GM12864 (cell line): ENCODE data around the gene NTPCR.

Experiments
- DNase-seq: peaks from one replicate; pipeline ENCODE4 v3.0.0-alpha.2; 2011; ENCODE audit warnings: low read depth
- H3K4me3 ChIP-seq: 2 replicates; pipeline ENCODE4 v1.5.1; 2011; ENCODE audit warnings: mild to moderate bottlenecking, low read depth, low read length, control low read depth
- TF ChIP-seq, protein P1 (sequence below): IDR thresholded peaks from 2 replicates; pipeline ENCODE4 v1.5.1; 2011; ENCODE audit warnings: low read depth, mild to moderate bottlenecking, moderate library complexity, low read length, control low read depth, inconsistent platforms; ENCODE audit errors: missing control alignments

The NTPCR gene

DNA sequence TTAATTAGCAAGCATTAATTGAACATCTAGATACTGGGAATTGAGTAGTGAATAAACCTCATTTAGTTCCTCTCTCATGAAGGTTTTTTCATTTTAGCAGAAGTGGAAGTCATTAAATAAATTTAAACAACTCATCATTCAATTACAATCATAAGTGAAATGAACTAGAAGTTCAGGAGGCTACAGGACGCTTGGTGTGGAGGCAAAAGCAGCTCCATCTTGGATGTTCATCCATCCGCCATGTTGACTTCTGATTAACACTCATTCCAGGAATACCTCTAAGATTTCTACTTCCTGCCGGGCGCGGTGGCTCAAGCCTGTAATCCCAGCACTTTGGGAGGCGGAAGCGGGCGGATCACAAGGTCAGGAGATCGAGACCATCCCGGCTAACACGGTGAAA lies 11.5 kb upstream of the NTPCR start:
- no peak for DNase-seq
- H3K4me3 ChIP-seq: no peak overlapping the region
- TF ChIP-seq, protein P1, sequence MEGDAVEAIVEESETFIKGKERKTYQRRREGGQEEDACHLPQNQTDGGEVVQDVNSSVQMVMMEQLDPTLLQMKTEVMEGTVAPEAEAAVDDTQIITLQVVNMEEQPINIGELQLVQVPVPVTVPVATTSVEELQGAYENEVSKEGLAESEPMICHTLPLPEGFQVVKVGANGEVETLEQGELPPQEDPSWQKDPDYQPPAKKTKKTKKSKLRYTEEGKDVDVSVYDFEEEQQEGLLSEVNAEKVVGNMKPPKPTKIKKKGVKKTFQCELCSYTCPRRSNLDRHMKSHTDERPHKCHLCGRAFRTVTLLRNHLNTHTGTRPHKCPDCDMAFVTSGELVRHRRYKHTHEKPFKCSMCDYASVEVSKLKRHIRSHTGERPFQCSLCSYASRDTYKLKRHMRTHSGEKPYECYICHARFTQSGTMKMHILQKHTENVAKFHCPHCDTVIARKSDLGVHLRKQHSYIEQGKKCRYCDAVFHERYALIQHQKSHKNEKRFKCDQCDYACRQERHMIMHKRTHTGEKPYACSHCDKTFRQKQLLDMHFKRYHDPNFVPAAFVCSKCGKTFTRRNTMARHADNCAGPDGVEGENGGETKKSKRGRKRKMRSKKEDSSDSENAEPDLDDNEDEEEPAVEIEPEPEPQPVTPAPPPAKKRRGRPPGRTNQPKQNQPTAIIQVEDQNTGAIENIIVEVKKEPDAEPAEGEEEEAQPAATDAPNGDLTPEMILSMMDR: no peak

DNA sequence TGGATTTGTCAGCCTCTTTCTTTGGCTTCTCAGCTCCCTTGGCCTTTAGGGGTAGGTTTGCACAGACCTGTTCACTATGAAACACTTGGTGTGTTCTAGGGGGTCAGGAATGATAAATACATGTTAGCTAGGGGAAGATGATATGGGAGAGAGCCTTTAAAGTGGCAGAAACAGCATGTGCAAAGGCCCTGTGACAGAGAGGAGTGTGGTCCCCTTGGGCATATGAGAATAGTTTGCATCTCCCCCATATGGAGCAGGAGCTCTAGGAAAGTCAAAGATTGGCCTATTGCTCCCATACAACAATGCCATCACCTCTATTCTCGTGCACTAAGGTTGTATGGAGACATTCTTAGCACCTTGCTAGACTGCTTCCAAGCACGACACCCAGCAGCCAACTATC lies 10.7 kb upstream of the NTPCR start:
- no peak overlapping the region for H3K4me3 ChIP-seq
- TF ChIP-seq, protein P1: no peak
- DNase-seq: no peak

DNA sequence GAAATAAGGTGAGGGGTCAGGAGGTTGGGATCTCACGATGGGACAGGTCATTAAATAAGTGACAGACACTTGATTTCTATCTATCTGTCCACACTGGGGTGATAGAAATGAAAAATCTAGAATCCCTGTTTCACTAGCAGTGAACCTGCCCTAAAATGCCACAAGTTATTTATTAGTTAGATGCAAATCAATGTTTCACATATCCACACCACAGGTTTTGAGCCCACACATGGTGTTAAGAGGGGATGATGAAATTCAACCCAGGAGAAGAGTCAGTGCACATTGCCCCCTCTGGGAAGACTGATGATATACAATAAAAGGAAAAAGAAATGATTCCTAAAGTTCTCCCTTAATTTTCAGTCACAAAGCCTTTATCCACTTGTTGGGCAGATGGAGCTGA lies 10.1 kb upstream of the NTPCR start:
- TF ChIP-seq, protein P1: no peak
- no peak overlapping the region for H3K4me3 ChIP-seq
- DNase-seq: no peak

DNA sequence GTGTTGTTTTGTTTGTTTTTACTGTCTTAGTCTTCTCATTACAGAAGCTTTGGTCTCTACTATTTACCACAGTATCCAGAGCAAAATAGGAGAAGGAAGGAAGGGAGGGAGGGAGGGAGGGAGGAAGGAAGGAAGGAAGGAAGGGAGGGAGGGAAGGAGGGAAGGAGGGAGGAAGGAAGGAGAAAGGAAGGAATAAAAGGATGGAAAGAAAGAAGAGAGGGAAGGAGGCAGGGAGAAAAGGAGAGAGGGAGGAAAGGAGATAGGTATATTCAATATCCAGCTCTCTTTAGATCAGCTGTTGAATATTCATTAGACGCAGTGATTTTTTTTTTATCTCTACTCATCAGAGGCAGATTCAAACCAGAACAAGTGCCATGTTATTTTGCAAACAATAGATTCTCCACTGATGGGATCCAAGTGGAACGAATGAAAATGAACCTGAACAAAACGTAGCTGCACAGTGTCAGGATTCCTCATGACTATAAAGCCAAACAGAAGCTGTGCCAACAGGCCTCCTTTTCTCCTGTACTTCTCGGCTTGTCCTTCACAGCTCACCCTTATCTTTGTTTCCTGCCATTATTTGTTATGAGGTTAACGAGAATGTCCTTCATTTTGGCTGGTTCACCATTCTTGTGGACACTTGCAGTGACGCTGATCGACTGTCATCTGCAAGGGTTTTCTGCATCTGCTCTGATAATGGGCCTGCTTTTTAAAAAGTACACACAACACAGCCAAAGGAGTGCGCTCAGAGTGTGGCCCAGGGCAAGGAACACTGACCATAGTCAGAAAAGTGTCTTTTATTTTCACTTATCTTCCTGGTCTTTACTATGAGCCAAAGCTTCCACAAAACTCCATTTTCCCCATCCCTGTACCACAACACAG lies 7.8 kb upstream of the NTPCR start:
- DNase-seq: no peak
- TF ChIP-seq, protein P1: no peak
- H3K4me3 ChIP-seq: no peak overlapping the region

DNA sequence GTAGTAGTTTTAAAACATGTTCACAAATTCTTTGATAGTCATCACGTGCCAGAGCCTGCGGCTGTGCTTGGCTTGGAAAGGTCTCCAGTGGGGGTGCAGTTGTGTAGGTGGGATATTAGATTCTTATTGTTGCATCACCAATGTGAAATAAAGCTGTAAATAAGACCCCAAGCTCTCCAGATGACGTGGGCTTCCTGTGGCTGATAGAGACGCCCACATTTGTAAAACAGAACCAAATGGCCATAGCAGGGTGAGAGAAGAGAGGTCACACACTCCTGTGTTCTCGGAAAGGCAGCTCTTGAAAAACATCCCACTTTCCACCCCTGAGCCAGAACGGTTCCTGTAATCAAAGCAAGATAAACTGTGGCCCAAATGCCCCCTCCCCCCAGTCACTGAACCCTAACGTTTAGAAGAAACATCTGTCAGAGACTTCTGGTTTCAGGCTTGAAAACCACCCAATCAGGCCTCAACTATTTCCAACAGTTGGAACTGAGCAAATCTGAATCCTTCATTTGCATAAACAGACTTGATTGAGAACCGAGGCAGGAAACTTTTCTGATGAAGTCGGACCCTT lies 6.6 kb upstream of the NTPCR start:
- H3K4me3 ChIP-seq: no peak overlapping the region
- TF ChIP-seq, protein P1: no peak
- DNase-seq: no peak

DNA sequence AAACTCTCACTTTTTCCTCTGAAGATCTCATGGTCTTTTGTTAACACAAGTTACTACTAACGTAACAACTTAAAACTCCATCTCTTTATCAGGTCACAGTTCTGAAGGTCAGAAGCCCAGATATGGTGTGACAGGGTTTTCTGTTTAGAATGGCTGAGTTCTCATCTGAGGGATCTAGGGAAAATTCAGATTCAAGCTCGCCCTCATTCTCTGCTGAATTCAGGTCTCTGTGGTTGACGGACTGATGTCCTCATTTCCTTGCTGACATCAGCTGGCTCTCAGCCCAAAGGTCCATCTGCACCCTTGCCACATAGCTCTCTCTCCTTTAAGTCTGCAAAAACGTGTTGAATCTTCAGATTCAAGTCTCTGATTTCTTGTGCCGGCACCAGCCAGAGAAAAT lies 6.1 kb upstream of the NTPCR start:
- no peak for DNase-seq
- TF ChIP-seq, protein P1: no peak
- H3K4me3 ChIP-seq: no peak overlapping the region
